Adipose tissue (tissue), 3 donors: ENCODE data around the gene CD247. TPM values are rescaled to one million over a fixed set of nuclear protein-coding genes. Genes with fewer than 3 reads are reported as not detected.

Source experiments
- H3K27ac ChIP-seq: one replicate; pipeline ENCODE4 v1.5.1; 2013; ENCODE audit warnings: low read depth, low read length
- WGBS, 3 donors: extraction: QIAGEN DNeasy Blood & Tissue Kit; methylation state at CpG; one replicate each; pipeline ENCODE4 v1.1.7; 2013; 5-methylcytosine and 5-hydroxymethylcytosine counted together
- polyA plus RNA-seq, 3 donors: library from polyadenylated mRNA; stranded (reverse); fragments of 200-250 nt; gene quantifications; one replicate each; pipeline ENCODE4 v1.2.3, GENCODE V29; 2013
- donor health status: healthy with polysubstance abuse.
- donor health status: Bipolar disorder and iron deficiency.
- donor health status: healthy.

CD247 gene
- polyA plus RNA-seq, 3 donors: 0.79 to 1.7 (median 0.98) TPM

DNA sequence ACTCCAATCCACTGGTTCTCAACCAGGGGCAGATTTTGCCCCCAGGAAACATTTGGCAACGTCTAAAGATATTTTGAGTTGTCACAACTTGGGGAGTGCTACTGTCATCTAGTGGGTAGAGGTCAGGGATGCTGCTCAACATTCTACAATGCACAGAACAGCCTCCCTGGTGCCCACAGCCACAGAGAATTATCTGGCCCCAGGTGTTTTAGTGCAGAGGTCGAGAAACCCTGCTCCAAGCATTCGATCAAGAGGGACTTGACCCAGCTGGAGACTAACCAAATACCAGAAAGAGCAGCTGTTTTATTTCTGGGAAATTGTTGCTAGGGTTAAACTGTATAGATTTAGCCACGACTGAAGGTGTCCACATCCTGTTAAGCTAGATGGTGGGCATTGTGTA is 19.2 kb downstream of the CD247 start:
- WGBS, 3 donors: 48 to 56% (median 55%) methylated on average over 4 of the region's 4 CpGs
- H3K27ac ChIP-seq: no peak overlapping the region

DNA sequence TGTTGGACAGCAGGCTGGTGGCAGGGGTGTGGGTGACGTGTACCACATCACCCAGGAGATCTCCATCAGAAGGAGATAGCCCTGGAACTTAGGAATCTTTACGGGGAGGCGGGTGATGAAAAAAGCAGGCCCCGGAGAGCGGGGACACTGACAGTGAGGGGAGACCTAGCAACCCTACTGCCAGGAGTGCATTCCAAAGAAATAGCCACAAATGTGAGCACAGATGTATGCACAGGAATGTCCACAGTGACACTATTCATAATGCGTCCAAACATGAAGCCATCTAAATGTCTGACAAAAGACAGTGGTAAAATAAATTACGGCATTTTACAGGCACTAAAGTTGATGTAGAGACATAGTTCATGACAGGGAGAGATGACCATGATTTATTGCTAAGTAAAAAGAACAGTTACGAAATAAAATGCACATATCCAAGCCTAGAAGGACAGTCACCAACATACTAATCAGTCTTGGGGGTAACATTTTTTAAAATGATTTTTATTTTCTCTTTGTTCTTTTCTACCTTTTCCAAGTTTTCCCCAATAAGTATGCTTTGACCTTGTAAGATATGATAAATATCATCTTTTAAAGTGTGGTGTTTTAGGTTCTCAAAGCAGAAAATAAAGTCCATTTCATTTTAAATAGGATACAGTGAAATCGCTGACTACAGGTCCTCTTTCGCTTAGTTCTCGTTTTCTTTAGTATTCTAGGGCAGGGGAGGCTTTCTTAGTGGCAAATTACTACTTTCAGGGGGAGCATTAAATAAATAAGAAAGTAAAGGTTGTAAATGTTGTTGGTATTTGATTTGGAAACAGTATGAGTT is 21.3 kb downstream of the CD247 start:
- H3K27ac ChIP-seq: no peak overlapping the region
- WGBS, 3 donors: 78 to 80% (median 79%) methylated on average over 11 of the region's 11 CpGs

DNA sequence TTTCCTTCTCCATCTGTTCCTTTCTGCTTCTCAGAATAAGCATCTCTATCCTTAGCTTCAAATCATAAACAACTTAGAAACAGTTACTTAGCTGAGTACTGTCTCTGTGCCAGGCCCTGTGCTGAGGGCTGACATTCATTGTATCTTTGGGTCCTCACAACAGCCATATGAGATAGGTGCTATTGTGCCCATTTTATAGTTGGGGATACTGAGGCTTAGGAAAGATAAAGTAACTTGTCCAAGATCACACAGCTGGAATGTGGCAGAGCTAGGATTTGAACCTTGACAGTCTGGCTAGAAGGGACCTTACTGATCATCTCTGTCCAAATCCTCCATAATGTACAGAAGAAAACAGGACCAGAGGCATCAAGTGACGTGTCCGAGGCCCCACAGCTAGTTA is 25.0 kb downstream of the CD247 start:
- H3K27ac ChIP-seq: no peak overlapping the region
- 88 to 95% (median 90%) methylated on average over 2 of the region's 2 CpGs for WGBS, 3 donors

DNA sequence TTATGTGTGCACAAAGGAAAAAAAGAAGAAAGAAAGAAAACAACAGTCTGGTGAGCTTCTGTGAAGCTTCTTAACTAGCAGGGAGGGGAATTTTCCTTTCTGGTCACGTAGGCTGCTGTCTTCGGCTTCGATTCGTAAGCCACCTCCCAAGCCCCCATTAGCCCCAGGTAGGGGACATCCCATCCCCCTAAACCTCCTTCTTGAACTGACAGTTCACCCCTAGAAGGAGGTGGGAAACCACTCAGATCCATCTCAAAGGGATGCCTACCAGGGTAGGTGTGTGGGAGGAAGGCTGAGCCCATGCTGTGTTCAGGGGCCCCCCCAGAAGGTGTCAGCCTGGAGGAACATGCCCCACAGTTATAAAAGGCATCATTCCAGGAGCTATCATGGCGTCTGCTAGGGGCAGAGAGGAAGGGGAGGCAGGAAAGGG is 25.8 kb downstream of the CD247 start:
- H3K27ac ChIP-seq: no peak overlapping the region
- 33 to 63% (median 46%) methylated on average over 5 of the region's 5 CpGs for whole genome bisulfite sequencing, 3 donors

DNA sequence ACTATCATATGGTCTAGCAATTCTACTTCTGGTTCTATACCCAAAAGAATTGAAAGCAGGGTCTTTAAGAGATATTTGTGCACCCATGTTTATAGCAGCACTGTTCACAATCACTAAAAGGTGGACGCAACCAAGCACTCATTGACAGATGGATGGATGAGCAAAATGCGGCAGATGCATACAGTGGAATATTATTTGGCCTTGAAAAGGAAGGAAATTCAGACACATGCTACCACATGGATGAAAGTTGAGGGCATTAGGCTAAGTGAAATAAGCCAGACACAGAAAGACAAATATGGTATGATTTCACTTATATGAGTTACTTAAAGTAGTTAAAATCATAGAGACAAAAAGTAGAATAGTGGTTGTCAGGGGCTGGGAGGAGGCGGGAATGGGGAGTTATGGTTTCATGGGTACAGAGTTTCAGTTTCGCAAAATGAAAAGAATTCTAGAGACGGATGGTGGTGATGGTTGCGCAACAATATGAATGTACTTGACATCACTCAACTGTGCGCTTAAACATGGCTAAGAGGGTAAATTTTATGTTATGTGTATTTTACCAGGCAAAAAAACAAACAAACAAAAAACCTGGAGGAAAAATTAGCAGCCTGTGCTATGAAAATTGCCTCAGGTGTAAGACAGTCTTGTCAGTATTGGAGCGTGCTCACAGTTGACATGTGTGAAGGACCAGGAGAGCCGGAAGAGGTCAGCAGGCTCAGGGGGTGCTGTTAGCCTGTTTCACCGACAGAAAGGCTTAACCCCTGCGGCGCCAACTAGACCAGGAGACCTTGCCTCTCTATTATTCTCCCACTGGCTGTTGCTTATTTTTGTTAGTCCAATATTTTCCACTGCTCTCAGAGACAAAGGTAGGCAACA is 26.5 kb downstream of the CD247 start:
- WGBS, 3 donors: 58 to 65% (median 64%) methylated on average over 12 of the region's 12 CpGs
- H3K27ac ChIP-seq: no peak overlapping the region

DNA sequence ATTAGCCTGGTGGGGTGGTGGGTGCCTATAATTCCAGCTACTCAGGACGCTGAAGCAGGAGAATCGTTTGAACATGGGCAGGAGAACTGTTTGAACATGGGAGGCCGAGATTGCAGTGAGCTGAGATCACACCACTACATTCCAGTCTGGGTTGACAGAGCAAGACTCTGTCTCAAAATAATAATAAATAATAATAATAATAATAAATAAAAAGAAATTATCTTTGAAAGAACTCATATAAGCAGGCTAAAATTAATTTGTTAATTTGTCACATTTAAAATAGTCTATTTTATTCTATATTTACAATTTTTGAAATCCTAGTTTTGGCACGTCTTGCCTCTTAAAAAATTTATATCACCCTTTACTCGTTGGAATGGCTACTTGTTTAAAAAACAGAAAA is 27.6 kb downstream of the CD247 start:
- no peak overlapping the region for H3K27ac ChIP-seq
- 75 to 85% (median 79%) methylated on average over 5 of the region's 5 CpGs for WGBS, 3 donors

DNA sequence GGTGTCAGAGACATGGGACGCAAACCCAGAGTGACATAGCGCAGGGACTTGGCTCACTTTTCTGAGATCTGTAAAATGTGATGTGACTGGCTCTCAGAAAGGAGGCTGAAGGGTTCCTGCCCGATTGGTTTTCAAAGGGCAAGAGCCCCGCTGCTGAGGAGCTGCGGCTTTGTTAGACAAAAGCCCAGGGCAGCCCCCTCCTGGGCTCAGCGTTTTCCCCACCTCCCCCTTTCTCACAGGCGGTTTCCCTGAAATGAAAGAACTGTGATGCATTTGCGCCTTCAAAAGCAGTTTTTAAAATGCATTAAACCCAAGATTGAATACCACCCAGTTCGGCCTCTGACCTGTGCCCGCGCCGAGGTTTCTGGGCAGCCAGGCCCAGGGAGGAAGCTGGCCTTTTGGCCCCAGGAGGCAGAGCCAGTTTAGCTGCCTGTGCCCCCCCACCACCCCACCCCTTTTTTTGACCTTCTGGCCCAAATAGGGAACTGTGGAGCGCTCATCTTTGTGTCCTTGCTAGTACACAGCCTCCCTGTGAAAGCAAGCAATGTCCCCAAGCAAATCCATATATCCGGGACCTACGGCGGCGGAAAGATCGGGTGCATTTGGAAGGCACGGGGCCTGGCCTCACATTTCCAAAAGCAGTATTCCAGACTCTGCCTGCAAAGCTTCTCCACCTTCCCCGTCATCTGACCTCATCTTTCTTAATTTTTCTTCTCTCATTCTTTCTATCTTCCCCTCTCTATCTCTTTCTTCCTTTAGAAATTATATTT is 28.6 kb downstream of the CD247 start:
- WGBS, 3 donors: 76 to 86% (median 85%) methylated on average over 20 of the region's 20 CpGs

DNA sequence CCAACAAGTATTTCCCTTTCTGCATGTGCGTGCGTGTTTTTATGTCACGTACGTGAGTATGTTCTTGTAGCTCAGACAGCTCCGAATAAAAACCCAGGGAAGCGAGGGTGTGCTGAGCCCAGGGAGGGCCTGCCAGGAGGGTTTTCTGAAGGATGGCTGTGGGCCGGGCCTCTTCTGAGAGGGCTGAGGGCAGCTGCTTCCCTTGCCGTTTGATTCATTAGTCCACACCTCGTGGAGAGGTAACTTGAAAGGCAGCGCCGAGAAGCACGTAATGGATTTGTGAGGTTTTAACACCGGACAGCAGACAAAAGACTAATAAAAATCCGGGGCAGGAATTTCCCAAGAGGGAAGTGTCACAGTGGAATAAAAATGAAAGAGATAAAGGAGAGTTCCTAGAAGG is 29.5 kb downstream of the CD247 start:
- WGBS, 3 donors: 56 to 62% (median 59%) methylated on average over 14 of the region's 14 CpGs
- no peak overlapping the region for H3K27ac ChIP-seq

More for the DNA sequence above, 28.6 kb downstream of the CD247 start:
- H3K27ac ChIP-seq: no peak overlapping the region

DNA sequence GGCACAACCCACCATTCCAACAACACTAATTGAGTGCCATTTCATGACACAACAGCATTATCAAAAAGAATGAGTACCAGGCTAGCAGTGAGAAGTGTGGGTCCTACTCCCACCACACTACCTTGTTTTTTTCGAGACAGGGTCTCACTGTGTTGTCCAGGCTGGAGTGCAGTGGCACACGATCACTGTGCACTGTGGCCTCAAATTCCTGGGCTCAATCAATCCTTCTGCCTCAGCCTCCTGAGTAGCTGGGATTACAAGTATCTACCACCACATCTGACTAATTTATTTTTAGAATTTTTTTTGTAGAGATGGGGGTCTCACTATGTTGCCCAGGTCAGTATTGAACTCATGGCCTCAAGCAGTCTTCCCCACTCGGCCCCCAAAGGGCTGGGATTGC is 30.7 kb downstream of the CD247 start:
- no peak overlapping the region for H3K27ac ChIP-seq
- WGBS, 3 donors: 90 to 94% (median 94%) methylated on average over 3 of the region's 3 CpGs

DNA sequence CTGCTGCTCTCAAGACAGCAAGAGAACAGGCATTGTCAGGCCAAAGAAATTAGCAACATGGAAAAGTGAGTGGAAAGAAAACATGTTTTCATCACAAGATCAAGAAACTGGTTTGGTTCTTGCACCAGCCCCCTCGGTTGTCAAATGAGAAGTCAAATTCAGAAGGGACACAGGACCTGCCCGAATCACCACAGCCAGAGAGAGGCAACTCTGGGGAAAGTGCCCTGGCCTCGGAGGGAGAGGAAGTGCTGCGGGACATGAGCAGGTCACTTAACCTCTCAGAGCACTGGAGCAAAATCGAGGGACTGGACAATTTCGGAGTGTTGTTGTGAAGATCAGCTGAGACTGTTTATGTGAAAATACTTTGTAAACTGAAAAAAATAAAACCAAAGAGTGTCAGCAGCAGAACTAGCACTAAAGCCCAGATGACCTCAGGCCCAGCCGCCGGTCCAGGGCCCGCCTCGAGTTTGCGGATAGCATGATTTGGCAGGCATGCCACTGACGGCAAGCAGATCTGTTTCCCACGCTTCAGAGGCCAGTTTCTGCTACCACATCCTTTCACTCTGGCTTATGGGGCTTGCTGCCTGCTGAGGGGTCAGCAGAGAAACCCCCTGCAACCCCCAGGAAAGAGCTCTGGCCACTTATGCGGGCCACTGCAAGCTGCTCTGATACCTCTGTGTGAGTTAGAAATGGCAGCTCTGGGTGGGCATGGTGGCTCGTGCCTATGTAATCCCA is 32.1 kb downstream of the CD247 start:
- 53 to 75% (median 59%) methylated on average over 14 to 15 of the region's 15 CpGs for WGBS, 3 donors
- no peak overlapping the region for H3K27ac ChIP-seq

DNA sequence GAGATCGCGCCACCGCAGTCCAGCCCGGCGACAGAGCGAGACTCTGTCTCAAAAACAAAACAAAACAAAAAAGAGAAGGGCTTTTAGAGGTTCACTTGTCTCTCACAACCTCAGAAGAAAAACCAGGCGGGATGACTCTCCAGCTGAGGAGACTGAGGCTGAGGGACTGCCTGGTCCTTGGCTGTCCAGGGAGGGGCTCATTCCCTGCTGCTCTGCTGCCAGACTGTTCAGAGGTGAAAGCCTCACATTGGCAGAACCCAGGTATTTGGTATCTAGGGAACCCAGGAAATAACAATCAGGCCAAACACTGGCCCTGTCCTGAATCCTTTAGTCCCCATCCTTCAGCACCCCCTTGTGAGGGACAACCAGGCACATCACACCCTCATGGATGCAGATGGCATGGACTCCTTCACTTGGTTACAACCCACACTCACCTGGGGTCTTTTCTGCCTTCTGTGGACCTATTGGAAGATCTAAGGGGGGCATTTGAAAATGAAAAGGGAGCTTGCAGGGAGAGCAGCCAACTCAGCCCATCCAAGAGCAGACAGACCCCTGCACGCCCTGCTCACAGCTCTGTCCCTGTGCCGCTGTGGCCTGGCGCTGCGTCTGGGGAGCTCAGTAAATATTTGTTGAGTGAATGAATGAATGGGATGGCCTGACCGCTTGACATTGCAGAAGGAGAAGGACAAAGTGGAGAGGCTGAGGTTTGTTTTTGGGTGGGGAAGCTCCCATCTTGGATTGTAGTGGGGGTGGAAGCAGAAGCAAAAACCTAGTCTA is 33.4 kb downstream of the CD247 start:
- H3K27ac ChIP-seq: no peak overlapping the region
- WGBS, 3 donors: 74 to 95% (median 88%) methylated on average over 12 of the region's 12 CpGs

DNA sequence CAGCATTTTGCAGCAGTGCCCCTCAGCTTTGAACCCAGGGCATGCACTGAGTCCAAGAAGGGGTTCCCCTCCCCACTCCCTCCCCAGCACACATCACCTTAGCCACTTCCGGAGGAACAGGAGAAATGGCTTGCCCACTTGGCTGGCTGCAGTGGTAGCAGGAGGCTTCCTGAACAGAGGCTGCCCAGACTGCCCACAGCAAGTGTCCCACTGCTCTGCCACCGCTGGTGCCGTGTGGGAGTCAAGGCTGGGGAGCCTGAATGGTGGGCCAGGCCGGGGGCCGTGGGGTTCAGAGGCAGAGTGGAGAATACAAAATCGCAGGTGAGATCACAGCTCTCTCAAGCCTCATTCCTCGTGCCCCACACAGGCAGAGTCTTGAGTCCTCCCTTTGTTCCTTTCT is 34.5 kb downstream of the CD247 start:
- 68 to 84% (median 82%) methylated on average over 6 to 7 of the region's 7 CpGs for WGBS, 3 donors
- H3K27ac ChIP-seq: no peak overlapping the region

DNA sequence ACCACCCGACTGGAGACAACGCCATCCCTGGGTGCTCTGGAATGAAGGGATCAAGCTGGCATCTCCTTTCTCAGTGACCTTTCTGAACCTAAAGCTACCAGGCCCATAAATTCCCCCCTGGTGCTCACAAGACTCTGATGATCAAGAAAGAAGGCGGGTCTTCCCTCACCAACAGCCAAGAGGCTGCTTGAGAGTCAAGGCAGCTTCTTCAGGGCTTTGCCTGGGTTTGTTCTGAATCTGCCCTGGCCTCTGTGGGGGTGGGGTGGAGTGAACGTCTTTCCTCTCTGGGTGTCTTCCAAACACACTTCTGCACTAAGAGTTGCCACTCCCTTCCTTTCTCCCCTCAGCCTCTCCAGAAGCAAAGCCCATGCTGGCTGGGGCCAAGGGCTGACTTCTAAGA is 36.1 kb downstream of the CD247 start:
- H3K27ac ChIP-seq: no peak overlapping the region
- 64 to 84% (median 79%) methylated on average over 4 of the region's 4 CpGs for WGBS, 3 donors

DNA sequence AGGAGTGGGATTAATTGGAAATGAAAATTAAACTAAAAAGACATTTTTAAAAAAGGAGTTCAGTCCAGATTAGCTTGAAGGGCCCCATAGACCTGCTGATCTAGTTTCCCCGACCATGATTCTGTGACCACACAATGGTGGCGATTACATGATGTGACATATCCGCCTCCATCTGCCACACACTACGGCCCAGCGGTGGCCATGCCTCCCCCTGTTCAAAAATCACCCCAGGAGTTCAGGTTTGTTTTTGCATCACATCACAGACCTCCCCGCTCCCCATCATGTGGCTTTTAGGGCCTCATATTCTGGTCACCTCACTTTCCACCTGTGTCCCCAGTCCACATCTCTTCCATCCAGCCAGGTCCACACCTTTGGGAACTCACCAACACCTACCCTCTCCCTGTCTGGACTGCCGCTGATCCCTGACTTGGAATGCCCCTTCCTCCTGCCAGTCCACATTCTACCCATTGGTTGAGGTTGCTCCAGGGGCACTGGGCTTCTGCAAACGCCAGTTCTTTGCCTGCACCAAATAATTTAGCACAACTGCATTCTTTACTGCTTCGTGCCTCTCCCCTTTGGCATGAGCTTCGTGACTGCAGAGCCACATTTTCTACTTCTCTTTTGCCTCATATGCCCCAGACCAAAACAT is 38.9 kb downstream of the CD247 start:
- H3K27ac ChIP-seq: no peak overlapping the region
- WGBS, 3 donors: 84 to 90% (median 87%) methylated on average over 10 of the region's 10 CpGs

DNA sequence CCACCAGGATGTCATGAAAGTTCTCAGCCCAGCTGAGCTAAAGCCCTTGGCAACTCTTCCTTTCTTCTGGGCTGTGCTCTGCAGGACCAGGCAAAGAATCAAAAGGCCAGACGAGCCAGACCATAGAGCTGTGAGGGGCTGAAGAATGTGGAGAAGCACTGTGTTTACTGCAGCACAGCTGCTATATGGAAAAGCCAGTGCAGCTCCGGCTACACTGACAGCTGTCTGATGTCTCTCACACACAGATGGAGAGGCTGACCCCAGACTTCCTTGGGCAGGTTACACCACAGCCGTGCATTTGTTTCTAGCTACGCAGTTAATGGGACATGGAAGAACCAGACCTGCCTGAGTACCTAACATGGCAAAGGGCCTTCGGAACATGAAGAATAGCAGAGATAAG is 40.3 kb downstream of the CD247 start:
- H3K27ac ChIP-seq: no peak overlapping the region
- 67 to 78% (median 70%) methylated on average over 5 of the region's 5 CpGs for WGBS, 3 donors

DNA sequence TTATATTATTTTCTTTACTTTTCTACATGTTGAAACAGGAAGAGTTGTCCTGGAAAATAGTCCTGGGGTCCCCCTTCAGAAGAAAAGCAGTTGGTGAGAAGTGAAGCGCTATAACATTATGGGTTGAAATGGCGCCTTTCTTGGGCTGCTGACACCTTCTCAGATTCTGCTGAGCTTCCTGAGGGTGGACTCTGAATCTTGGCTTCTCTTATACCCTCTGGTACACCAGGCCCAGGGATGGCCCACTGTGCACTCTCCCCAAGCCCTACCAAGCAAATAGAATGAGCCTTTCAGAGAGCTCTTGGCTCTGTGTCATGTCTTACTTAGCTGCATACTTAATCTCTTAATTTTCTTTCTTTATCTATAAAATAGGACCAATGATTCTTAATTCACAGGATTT is 42.3 kb downstream of the CD247 start:
- 98 to 100% (median 98%) methylated on average over 2 of the region's 2 CpGs for WGBS, 3 donors
- H3K27ac ChIP-seq: no peak overlapping the region

DNA sequence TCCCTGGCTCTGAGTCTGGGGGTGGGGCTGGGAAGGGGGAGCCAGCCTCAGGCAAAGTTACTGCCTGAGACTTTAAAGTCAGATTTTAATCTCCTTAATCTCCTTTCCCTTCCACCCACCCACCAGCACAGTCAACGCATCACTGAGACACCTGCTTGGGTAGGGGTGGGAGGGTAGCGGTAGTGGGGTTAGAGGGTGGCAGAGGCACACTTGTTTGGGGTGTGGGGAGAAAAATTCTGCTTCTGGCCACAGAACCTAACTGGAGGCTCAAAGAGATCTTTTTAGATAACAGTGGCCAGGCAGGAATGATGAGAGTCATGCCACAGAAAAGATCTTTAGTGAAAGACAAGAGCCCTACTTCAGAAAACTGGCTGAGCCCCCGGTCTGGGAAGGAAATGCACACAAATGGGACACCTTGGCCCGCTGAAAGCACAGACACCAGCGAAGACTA is 44.1 kb downstream of the CD247 start:
- 66 to 73% (median 69%) methylated on average over 5 of the region's 5 CpGs for WGBS, 3 donors

More for the DNA sequence above, 44.1 kb downstream of the CD247 start:
- H3K27ac ChIP-seq: no peak overlapping the region
